ENCODE measurements around the gene SOX6.

DNA sequence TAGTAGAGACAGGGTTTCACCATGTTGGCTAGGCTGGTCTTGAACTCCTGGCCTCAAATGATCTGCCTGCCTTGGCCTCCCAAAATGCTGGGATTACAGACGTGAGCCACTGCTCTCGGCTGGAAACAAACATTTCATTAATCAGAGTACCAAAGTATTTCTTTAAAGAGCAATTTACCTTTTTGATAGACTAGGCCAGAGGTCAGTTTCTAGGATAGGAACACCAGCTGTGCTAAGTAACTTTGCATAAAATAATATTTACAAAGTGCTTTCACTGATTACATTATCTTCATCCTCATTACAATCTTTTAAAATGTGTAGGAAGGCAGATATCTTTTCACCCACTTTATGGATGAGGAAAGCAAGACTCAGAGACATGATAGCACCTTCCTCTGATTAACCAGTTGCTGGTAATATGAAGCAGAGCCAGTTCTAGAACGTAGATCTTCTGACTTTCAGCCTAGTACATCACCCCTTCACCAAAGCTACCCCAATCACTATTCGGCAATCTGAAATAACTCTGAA is 355.2 kb downstream of the SOX6 start:
- TF ChIP-seq, protein P1, sequence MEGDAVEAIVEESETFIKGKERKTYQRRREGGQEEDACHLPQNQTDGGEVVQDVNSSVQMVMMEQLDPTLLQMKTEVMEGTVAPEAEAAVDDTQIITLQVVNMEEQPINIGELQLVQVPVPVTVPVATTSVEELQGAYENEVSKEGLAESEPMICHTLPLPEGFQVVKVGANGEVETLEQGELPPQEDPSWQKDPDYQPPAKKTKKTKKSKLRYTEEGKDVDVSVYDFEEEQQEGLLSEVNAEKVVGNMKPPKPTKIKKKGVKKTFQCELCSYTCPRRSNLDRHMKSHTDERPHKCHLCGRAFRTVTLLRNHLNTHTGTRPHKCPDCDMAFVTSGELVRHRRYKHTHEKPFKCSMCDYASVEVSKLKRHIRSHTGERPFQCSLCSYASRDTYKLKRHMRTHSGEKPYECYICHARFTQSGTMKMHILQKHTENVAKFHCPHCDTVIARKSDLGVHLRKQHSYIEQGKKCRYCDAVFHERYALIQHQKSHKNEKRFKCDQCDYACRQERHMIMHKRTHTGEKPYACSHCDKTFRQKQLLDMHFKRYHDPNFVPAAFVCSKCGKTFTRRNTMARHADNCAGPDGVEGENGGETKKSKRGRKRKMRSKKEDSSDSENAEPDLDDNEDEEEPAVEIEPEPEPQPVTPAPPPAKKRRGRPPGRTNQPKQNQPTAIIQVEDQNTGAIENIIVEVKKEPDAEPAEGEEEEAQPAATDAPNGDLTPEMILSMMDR (IDR thresholded peaks at IDR 0.05), result no peak
- TF ChIP-seq POLR2A (IDR thresholded peaks at IDR 0.05), result no peak

Measured in prostate gland (tissue), 2 donors.